ENCODE results near the gene MBTPS1.
"Not testable (repeated sequence)": the region's sequence is repeated elsewhere in the genome, so short reads cannot be mapped to it uniquely, and the experiment has no call there.

MBTPS1 gene

GRCh38 chr16:84137287-84137686, 20.5 kb upstream of the MBTPS1 start:
- DNase-seq (ENCODE audit: low read depth in 2 of 2): no peak

GRCh38 chr16:84136331-84137125, 19.8 kb upstream of the MBTPS1 start:
- no peak for DNase-seq (ENCODE audit: low read depth in 2 of 2)

- DNase-seq (ENCODE audit: low read depth in 2 of 2): no peak
Measured at GRCh38 chr16:84132527-84133285, 16.0 kb upstream of the MBTPS1 start.

- no peak for DNase-seq (ENCODE audit: low read depth in 2 of 2)
Measured at GRCh38 chr16:84131117-84131516, 14.4 kb upstream of the MBTPS1 start.

- no peak for DNase-seq (ENCODE audit: low read depth in 2 of 2)
Measured at GRCh38 chr16:84124257-84125073, 7.7 kb upstream of the MBTPS1 start.

- DNase-seq (ENCODE audit: low read depth in 2 of 2): no peak
Measured at GRCh38 chr16:84121007-84121406, 4.3 kb upstream of the MBTPS1 start.

- no peak for DNase-seq (ENCODE audit: low read depth in 2 of 2)
Measured at GRCh38 chr16:84120023-84120422, 3.3 kb upstream of the MBTPS1 start.

GRCh38 chr16:84119368-84119767, 2.6 kb upstream of the MBTPS1 start:
- DNase-seq (ENCODE audit: low read depth in 2 of 2): no peak

- not testable (repeated sequence) for DNase-seq (ENCODE audit: low read depth in 2 of 2)
Measured at GRCh38 chr16:84118315-84118714, 1.6 kb upstream of the MBTPS1 start.

- no peak for DNase-seq (ENCODE audit: low read depth in 2 of 2)
Measured at GRCh38 chr16:84117494-84117843, 727 bp upstream of the MBTPS1 start.

GRCh38 chr16:84115919-84116719, 623 bp downstream of the MBTPS1 start:
- no peak for DNase-seq (ENCODE audit: low read depth in 2 of 2)

- not testable (repeated sequence) for DNase-seq (ENCODE audit: low read depth in 2 of 2)
Measured at GRCh38 chr16:84111949-84112348, 4.8 kb downstream of the MBTPS1 start.

GRCh38 chr16:84111525-84111924, 5.2 kb downstream of the MBTPS1 start:
- DNase-seq (ENCODE audit: low read depth in 2 of 2): no peak

- no peak for DNase-seq (ENCODE audit: low read depth in 2 of 2)
Measured at GRCh38 chr16:84110527-84110926, 6.2 kb downstream of the MBTPS1 start.

- DNase-seq (ENCODE audit: low read depth in 2 of 2): no peak
Measured at GRCh38 chr16:84109598-84110335, 7.0 kb downstream of the MBTPS1 start.

GRCh38 chr16:84107921-84108320, 8.8 kb downstream of the MBTPS1 start:
- no peak for DNase-seq (ENCODE audit: low read depth in 2 of 2)

GRCh38 chr16:84105948-84106740, 10.6 kb downstream of the MBTPS1 start:
- DNase-seq (ENCODE audit: low read depth in 2 of 2): no peak

- DNase-seq (ENCODE audit: low read depth in 2 of 2): no peak
Measured at GRCh38 chr16:84105301-84105815, 11.4 kb downstream of the MBTPS1 start.

GRCh38 chr16:84104231-84104630, 12.5 kb downstream of the MBTPS1 start:
- no peak for DNase-seq (ENCODE audit: low read depth in 2 of 2)

- no peak for DNase-seq (ENCODE audit: low read depth in 2 of 2)
Measured at GRCh38 chr16:84103678-84104077, 13.1 kb downstream of the MBTPS1 start.
